GM12801 (cell line): Measurements from ENCODE around the gene ANTXR1.

Source experiments
- TF ChIP-seq, protein P1 (sequence below): IDR thresholded peaks from one replicate; pipeline ENCODE4 v1.5.1; 2011; ENCODE audit warnings: control low read depth; ENCODE audit not compliant: insufficient read length; ENCODE audit errors: extremely low read depth

The ANTXR1 gene

GRCh38 chr2:69057660-69058059 is 44.7 kb downstream of the ANTXR1 start:
- TF ChIP-seq, protein P1, sequence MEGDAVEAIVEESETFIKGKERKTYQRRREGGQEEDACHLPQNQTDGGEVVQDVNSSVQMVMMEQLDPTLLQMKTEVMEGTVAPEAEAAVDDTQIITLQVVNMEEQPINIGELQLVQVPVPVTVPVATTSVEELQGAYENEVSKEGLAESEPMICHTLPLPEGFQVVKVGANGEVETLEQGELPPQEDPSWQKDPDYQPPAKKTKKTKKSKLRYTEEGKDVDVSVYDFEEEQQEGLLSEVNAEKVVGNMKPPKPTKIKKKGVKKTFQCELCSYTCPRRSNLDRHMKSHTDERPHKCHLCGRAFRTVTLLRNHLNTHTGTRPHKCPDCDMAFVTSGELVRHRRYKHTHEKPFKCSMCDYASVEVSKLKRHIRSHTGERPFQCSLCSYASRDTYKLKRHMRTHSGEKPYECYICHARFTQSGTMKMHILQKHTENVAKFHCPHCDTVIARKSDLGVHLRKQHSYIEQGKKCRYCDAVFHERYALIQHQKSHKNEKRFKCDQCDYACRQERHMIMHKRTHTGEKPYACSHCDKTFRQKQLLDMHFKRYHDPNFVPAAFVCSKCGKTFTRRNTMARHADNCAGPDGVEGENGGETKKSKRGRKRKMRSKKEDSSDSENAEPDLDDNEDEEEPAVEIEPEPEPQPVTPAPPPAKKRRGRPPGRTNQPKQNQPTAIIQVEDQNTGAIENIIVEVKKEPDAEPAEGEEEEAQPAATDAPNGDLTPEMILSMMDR, result no peak

- TF ChIP-seq, protein P1, result no peak
These were observed 46.8 kb downstream of the ANTXR1 start for GRCh38 chr2:69059731-69060290.

GRCh38 chr2:69060938-69061501 is 48.0 kb downstream of the ANTXR1 start:
- TF ChIP-seq, protein P1, result no peak

- TF ChIP-seq, protein P1, result no peak
These were observed 48.5 kb downstream of the ANTXR1 start for GRCh38 chr2:69061525-69061924.

- TF ChIP-seq, protein P1, result no peak
These were observed 49.5 kb downstream of the ANTXR1 start for GRCh38 chr2:69062307-69062962.

GRCh38 chr2:69065735-69066336 is 52.9 kb downstream of the ANTXR1 start:
- TF ChIP-seq, protein P1, result no peak

DNA sequence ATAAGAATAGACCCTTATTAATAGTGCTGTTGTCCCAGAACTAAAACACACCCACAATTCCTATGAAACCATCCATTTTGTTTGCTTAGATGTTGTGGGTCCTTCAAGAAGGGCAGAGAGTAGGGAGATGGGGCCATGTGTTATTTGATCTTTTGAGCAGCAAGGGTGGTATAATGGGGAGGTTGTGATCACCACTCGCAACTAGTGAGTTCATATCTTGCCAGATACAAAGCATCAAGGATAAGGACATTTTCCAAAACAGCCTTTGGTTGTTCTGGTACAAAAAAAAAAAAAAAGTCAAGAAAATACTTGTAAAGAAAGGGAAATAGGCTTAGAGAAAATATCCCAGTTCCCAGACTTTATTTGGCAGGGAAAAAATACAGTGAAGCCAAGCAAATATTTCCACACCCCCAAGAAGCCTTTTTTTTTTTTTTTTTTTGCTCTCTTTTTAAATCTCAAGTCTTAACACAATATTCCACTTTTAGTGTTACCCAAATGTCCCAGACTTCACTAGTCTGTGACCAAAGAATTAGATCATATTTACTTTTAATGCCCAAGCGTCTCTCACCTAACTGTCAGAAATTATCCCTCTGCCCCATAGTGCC is 54.1 kb downstream of the ANTXR1 start:
- TF ChIP-seq, protein P1, result no peak
